ENCODE measurements around the gene RER1.

RER1 gene

DNA sequence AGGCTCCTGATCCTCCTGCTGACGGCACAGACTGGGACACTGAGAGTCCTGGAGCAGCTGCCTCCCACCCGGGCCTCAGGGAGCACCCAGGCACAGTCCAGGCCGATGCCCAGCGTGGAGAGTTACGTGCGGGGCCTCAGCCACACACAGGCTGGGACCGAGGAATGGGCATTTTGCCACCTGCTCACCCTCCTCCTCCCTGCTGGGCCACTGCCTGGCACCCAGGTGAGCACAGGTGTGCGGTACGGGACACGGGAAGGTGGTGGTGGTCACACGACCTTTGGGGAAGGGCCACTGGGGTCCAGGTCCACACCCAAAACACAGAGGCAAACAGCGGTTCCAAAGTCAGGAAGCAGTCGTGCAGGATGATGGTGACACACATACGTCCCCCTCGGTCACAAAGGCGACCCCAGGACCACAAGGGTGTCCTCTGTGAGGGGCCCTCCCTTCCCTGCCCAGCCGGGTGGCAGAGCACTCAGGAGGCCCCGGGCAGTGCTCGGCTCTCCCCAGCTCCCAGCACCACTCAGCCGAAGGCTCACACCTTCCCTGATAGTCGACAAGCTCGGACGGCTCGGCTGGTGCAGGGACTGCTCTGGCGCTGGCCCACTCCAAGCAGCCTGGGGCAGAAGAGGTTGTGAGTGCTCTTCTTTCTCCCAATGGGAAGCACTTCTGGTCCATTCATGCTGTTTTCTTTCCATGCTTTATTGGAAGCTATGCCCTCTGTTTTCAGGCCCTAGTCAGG lies 14.5 kb upstream of the RER1 start:
- no peak for DNase-seq

DNA sequence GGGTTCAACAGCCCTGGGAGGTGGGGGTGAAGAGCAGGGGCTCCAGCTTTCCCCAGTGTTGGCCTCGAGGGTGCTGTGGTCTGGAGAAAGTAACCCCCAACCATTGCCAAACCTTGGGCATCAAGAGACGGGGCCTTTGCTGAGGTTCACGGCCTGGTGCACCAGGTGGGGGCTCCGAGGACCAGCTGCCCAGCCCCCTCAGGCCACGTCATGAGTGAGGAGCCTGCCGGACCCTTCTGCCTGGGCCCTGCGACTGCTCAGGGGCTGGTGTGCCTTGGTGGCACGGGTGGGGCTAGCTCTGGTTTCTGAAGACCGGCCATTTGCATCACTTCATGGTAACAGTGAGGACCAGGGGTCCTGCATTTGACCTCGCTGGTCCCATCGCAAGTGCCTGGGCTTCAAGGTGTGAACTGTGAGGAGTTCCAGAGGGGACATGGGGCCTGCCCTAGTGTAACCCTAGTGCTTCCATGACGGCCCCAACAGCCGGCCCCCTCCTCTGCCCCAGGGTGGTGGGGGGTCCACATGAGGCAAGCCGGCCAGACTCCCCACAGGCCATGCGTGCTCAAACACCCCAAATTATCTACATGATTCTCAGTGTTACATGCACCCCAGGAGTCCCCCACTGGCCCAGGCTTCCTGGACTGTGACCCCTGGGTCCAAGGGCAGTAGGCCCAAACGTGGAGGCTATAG lies 13.7 kb upstream of the RER1 start:
- no peak for DNase-seq

DNA sequence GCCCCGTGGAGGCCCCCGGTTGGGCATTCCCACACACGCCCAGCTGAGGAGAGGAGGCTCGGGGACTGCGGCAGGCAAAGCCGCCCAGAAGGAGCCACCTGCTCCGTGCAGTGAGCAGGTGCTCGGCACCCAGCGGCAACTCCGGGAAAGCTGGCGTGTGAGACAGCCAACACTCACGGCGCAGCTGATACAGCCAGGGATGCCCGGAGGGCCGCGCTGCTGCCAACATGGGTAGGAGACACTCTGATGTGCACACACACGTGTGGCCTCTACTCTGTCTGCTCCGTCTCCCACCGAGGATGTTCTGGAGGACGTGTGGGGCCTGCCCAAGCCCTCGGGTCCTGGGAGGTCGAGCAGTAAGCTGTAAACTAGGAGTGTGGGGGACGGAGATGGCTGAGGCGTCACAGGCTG lies 13.2 kb upstream of the RER1 start:
- peak in 1 of 2 experiments; percentile 61 for DNase-seq

DNA sequence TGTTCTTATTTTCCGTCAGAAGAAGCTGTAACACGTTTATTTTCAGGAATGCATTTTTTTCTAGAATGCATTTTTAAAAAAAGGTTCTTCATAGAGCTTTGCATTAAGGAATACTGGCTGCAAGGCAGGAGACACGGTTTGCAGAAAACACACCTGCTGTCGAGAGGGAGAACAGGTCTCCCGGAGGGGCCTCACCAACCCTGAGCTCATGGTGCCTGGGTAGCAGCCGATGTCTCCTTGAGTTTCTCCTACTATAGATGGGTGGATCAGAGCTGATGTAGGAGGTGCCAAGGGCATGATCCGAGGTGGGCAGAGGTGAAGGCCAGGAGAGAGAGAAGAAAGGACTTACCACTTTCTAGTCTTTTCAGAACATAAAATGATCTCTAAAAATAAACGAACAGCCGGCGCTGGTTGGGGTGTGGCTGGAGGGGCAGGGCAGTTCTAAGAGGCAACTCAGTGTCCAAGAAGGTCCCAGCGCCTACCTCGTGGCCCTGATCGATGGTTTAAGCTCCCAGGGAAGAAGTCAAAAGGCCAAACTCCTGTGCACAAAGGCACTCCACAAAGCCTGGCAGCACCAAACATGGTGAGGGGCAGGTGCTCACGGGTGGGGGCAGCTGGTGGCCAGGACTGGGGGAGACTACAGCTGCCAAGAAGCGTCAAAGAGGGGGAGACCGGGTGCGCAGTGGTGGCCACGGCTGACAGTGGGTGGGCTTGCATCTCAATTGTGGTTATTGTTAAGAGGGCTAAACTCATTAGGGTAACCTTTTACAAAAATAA lies 12.5 kb upstream of the RER1 start:
- DNase-seq = no peak

DNA sequence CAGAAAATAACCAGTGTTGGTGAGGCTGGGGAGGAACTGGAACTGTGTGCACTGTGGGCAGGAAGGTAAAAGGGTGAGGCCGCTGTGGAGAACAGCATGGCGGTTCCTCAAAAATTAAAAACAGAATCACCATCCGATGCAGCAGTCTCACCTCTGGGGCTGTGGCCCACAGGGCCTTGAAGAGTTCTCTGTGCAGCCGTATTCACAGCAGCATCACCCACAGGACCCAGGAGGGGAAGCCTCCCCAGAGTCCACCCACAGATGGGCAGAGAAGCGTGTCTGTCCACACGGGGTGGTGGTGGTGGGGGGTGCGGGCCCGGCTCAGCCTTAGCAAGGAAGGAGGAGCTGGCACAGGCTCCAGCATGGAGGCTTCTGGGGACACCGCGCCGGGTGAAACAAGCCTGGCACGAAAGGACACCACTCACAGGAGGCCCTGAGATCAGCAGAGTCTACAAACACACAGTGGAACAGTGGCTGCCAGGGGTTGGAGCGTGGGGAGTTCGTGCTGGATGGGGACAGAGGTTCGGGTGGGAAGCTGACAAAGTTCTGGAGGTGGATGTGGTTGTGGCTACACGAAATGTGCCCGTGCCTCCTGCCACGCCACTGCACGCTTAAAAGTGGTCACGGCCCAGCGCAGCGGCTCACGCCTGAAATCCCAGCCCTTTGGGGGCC lies 11.8 kb upstream of the RER1 start:
- no peak for DNase-seq

DNA sequence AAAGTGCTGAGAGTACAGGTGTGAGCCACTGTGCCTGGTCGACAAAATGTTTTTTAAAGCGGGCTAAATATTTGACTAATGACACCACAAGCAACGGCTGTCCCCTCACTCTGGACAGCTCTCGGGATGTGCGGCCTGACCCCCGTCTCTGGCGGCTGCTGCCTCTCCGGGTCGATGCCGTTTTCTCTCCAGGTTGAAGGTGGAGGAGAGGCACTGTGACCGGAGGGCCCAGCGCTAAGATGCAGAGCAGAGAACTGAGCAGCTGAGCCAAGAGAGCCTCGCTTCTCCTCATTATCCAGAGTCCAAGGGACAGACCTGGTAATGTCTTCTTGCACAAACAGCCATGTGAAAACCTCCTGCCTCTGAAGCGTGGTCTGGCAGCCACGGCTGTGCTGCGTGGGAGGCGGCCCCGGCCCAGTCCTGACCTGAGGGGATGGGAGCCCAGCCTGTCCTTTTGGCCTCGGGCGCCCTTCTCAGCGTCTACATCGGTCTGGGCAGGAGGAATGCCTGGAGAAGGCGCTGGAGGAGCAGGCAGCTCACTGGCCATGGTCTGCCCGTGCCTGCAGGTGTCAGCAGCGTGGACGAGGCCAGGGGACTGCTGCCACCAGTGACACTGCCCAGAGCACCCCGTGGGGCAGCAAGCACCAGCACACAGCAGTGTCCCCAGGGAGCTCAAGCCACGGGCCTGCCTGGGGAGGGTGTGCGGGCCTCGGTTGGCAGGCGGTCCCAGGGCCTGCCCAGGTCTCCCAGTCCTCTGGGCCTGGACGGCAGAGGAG lies 10.6 kb upstream of the RER1 start:
- no peak for DNase-seq

DNA sequence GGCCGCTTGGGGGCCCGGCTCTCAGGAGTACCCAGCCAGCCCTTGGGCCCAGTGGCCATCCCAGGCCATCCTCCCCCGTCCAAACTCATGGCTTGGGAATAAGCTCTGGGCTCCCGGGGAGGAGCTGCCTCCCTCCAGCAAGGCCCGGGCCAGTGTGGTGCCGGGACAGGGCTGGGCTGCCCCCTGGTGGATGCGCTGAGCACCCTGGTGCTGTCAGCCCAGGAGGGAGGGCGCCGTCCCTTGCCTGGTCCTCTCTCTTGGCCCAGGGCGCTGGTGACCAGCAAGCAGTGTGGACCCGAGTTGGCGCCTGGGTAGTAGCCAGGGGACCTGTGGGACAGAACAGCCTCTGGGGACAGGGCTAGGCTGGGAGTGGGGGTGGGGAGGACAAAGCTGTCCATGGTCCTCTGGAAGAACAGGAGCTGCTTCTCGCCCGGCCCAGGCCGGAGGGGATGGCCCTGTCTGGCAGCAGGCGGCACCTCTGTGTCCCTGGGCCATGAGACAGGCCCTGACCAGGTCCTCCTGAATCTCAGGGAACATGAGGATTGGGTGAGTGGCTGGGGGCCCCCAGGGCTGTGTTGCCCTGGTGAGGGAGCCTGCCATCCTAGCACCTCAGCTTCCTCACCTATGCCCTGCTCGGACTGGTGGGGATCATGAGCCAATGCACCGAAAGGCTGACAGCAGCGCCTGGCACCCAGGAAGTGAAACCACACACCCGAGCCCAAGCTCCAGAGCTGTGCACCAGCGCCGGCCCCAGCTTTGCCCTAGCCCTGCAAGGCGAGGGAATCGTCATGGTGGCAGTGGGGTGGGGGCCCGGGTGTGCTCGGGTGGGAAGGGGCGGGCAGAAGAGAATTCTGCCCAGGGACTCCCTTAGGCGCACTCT lies 9.7 kb upstream of the RER1 start:
- DNase-seq = peak; percentile 22 to 25

DNA sequence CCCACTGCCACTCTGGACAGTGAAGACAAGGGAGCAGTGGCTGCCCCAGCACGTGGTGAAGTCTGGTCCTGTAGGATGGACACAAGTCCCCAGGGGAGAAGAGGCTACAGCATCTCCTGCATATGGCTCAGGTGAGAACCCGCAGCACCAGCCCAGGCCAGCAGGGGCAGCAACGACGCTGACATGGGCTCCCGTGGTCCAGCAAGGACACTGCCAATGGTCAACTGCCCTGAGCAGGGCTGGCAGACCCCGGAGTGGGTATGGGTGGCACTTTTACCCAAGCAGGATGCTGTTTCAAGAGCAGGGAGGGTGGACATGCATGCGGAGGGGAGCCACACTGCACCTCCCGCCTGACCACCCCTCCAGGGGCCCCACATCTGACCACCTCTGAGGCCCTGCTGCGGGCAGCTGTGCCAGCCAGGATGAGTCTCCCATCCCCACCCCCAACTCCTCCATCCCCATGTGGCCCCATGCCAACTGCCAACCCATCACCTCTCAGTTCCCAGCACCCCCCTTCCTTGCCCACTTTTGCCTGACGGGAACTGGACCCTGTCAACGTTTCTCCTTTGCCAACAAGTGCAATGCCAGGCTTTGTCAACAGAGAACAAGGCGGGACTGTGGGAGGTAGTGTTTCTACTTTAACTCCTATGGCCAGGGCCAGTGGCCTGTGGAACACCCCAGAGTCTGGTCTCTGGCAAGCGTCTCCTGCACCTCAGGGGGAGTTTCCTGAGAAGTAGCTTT lies 8.8 kb upstream of the RER1 start:
- peak in 1 of 2 experiments; percentile 17 for DNase-seq

DNA sequence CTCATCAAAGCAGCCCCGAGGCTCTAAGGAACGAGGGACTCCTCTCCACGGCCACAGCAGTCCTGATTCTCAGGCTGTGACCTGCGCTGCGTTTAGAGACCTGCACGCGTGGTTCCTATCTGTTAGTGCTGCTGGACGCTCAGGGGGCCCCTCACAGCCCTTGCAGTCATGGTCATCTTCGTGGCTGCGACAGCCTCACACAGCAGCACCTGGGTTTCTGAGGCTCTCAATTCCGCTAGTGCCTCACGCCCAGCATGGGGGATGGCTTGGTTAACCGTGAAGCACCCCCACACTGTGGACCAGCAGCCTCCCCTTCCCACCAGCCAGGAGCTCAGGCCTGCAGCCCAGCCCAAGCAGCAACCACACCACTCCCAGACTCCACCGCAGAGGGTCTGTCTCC lies 8.1 kb upstream of the RER1 start:
- DNase-seq = no peak

DNA sequence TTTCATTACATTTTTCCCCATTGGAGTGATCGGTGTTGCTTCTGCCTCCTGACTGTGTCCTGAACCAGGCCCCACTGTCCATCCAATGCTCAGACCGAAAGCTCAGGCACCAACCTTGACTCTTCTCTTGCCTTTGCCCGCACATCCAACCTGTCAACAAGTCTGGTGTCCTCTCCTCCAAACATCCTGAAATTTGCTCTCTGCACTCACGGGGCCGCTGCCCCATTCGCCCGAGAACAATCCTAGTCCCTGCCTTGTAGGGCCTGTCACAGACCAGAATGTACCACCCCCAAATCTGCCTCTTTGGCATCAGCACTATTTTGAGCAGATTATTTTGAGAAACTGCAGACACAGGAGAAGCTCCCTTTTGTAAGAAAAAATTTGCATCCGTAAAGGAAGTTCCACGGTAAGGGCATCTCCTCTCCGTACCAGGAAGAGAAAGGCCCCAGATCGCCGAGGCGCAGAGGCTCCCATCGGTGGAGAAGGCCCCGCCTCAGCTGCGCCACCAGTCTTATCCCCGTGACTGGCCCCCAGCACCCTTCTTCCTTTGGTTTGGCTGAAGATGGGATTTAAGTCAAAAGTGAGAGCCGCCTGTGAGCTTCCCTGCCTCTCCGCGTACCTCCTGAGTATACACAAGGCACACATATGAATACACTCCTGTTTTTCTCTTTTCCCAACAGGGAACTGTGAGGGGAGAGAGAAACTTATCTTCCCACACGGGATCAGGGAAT lies 7.3 kb upstream of the RER1 start:
- DNase-seq = no peak

DNA sequence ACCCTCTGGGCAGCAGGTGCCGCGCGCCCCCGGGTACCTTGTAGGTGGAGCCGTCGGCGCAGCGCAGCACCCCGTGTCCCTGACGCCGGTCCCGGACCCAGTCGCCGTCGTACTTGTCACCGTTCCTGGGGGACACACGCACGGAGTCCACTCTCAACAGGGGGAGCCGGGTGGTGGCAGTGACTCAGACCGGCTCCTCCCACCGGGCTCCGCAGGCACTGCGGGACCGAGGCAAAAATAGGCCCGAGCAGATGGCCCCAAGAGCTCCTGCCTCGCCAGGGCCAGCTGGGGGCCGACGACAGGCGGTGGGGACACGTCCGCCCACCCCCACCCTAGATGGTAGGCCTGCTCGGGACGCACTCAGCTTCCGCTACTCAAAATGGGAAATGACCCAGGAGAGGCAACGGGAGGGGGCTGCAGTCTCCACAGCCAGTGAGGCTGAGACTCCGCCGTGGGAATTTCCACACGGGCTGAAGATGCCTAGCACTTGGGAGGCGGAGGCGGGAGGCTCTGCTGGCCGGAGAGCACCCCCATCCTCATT lies 6.6 kb upstream of the RER1 start:
- no peak for DNase-seq

DNA sequence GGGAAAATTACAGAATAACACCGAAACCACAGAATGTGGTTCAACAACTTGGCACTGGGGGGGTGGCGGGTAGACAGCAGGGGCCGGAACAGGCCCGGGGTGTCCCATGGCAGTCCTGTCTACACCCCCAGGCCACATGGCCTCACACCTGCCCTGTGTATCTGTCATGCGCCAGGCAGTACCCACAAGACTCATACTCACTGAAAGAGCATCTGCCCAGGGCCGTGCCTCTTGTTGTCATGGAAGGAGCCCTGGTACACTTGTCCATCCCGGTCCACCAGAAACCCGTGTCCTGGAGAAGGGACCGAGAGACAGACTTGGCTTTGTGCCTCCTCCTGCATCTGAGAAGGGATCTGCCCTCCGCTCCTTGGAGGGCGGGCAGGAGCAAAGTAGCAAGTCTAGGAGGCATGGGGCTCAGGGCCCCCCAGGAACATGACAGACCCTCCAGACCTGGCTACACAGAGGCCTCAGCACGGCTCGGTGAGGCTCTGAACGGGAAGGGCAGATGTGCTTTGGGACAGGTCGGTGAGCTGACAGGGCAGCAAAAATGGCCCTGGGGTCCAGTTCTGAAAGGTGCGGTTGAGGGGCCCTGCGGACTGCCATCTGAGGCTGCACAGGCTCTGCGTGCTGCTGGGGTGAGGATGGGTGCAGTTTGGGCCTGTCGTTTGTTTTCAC lies 5.9 kb upstream of the RER1 start:
- no peak for DNase-seq

DNA sequence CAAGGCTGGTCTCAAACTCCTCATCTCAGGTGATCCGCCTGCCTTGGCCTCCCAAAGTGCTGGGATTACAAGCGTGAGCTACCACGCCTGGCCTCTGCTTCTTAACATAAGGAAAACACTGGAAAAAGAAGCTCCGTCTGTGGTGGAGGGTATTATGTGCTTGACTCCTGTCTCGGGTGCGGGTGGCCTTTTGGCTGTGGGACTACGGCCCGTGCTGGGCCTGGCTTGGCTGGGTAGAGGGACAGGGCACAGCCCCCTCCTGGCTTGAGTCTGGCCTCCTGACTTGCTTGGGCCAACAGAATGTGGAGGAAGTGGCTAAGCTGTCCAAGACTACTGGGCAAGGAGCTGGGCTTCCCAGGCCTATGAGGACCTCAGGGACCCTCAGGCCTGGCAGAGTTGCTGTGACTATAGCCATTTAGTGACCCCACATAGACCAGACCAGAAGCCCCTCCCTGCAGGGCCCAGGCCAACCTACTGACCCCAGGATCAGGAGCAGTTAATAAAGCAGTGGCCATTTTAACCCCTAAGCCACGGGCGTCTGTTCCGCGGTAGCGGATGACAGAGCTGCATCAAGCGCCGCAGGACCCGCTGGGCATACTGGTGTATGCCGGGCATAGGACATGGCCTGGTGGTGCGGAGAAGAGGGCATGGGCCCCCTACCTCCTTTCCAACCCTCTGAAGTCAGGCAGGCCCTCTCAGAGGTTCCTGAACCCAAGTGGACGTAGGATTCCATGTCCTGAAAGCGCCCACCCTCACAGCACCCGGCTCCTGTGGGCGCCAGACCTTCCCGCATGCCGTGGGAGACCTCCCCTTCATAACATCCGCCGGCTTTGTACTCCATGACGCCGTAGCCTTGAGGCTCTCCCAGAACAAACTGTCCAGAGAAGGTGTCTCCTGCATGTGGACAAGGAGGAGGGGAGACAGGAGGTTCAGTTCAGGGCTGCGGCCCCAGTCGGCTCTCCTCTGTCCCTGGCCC lies 4.7 kb upstream of the RER1 start:
- DNase-seq = no peak

DNA sequence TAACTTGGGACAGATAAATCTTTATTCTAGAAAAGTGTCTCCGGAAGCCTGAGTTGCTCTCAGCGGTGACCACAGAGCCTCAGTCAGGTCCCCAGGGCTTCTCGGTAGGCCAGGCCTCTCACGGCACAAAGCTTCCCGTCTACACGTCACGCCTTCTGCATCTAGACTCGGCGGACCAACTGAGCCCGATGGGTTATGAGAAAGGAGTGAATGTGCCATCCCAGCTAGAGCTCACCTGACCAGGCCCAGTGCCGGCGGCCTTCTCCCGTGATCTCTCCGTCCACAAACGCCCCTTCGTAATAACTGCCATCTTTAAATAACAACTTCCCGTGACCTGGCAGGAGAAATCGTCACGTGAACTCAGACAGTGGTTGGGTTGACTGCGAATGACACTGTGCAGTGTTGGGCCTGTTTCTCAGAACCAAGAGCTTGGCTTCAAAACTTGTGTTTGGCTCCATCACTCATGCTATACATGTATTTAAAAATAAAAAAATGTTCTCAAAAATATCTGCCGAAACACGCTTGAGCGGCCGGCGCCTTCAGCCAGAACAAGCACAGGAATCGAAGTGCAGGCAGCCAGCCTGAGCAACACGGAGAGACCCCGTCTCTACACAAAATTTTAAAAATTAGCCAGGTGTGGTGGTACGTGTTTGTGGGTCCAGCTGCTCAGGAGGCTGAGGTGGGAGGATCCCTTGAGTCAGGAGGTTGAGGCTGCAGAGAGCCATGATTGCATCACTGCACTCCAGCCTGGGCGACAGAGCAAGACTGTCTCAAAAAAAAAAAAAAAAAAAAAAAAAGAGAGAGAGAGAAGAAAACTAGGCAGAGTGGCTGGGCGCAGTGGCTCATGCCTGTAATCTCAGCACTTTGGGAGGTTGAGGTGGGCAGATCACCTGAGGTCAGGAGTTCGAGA lies 3.4 kb upstream of the RER1 start:
- no peak for DNase-seq

DNA sequence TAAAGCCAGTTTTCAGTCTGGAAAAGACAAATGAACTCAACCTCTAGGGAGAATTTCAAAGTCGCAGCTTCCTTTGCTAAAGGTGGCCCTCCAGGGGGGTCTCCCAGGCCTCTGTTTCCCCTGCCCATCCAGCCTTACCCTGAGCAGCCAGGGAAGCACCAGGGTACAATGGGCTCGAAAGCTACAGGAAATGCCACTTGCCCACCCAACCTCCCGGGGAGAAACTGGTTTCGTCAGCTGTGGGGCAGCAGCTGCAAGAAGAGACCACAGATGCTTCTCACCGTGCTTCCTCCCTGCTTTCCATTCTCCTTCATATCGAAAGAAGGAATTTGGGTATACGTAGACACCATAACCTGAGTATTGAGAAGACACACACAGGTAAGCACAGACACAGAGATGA lies 2.0 kb upstream of the RER1 start:
- DNase-seq = no peak

DNA sequence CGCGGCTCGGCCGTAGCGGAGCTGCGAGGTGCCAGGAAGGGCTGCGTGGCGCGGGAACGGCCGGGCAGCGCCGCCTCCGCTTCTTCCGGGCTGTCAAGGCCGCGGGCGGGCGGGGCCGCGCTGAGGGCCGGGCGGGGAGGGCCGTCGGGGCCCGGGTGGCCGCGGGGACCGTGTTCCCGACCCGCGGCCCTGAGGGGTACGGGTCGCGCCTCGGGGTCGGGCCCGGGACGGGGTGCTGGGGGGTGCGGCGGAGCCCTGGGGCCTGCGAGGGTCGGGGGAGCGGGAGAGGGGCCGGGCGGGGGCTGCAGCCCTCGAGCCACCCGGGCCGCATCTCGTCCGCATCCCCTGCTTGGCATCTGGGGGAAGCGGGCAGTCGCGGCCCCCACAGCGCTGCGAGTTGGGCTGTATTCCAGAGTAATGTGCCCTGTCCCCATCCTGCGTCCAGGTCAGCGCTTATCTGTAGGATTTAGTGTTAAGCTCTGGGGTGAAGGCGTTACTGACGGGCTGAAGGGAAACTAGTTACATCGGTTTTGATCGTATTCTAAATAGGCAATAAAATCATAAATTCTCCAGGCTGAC lies 379 bp downstream of the RER1 start:
- DNase-seq = no peak

Measured in NCI-H2081 (cell line).